HL-60 (cell line): ENCODE measurements around the gene FHL1.

Source experiments
- DNase-seq, 2 experiments: peaks; one replicate each; pipeline ENCODE4 v3.0.0-alpha.2; 2010 to 2020; ENCODE audit warnings: low read depth in 1 of 2, low spot score in 1 of 2
- H3K27ac ChIP-seq: fragments of 250-450 bp; sonication (Bioruptor Pico); replicated peaks from 2 replicates; pipeline ENCODE4 v1.5.1; 2020; ENCODE audit warnings: mild to moderate bottlenecking, moderate library complexity
- H3K27me3 ChIP-seq: fragments of 250-450 bp; sonication (Bioruptor Pico); 2 replicates; pipeline ENCODE4 v1.5.1; 2021; ENCODE audit warnings: mild to moderate bottlenecking, moderate library complexity; ENCODE audit not compliant: insufficient read depth, poor library complexity, severe bottlenecking
- H3K4me3 ChIP-seq: replicated peaks from 2 replicates; pipeline ENCODE4 v1.5.1; 2011; ENCODE audit warnings: mild to moderate bottlenecking, control low read depth, low read length; ENCODE audit not compliant: insufficient read depth
- GABPA ChIP-seq: IDR thresholded peaks from 2 replicates; pipeline ENCODE4 v1.6.1; 2012; ENCODE audit warnings: low read depth
- POLR2AphosphoS5 ChIP-seq: IDR thresholded peaks from 2 replicates; pipeline ENCODE4 v1.6.1; 2012; ENCODE audit warnings: low read depth
- REST ChIP-seq: IDR thresholded peaks from 2 replicates; pipeline ENCODE4 v1.6.1; 2012; ENCODE audit warnings: low read depth; ENCODE audit not compliant: insufficient replicate concordance
- SPI1 ChIP-seq: IDR thresholded peaks from 2 replicates; pipeline ENCODE4 v1.6.1; 2012; ENCODE audit warnings: low read depth, mild to moderate bottlenecking, borderline replicate concordance
- TF ChIP-seq, protein P1 (sequence below): IDR thresholded peaks from one replicate; pipeline ENCODE4 v1.5.1; 2011; ENCODE audit warnings: low read length, control low read depth, inconsistent platforms; ENCODE audit not compliant: insufficient read depth

FHL1 gene

GRCh38 chrX:136220951-136221350, 73.6 kb downstream of the FHL1 start:
- no peak for TF ChIP-seq GABPA
- TF ChIP-seq POLR2AphosphoS5 = no peak
- no peak for TF ChIP-seq SPI1
- TF ChIP-seq, protein P1, sequence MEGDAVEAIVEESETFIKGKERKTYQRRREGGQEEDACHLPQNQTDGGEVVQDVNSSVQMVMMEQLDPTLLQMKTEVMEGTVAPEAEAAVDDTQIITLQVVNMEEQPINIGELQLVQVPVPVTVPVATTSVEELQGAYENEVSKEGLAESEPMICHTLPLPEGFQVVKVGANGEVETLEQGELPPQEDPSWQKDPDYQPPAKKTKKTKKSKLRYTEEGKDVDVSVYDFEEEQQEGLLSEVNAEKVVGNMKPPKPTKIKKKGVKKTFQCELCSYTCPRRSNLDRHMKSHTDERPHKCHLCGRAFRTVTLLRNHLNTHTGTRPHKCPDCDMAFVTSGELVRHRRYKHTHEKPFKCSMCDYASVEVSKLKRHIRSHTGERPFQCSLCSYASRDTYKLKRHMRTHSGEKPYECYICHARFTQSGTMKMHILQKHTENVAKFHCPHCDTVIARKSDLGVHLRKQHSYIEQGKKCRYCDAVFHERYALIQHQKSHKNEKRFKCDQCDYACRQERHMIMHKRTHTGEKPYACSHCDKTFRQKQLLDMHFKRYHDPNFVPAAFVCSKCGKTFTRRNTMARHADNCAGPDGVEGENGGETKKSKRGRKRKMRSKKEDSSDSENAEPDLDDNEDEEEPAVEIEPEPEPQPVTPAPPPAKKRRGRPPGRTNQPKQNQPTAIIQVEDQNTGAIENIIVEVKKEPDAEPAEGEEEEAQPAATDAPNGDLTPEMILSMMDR = no peak
- no peak for TF ChIP-seq REST
- no peaks in the 10 kb centered on the region for H3K27me3 ChIP-seq
- H3K4me3 ChIP-seq = no peak overlapping the region
- H3K27ac ChIP-seq = no peak overlapping the region
- no peak for DNase-seq

GRCh38 chrX:136221851-136222513, 74.6 kb downstream of the FHL1 start:
- no peak for DNase-seq
- no peak for TF ChIP-seq GABPA
- TF ChIP-seq, protein P1 = no peak
- TF ChIP-seq POLR2AphosphoS5 = no peak
- TF ChIP-seq SPI1 = no peak
- TF ChIP-seq REST = no peak
- Histone ChIP-seq H3K27me3 (no peaks in the 10 kb centered on the region), H3K27ac (no peak overlapping the region), H3K4me3 (no peak overlapping the region)

GRCh38 chrX:136227074-136227473, 79.7 kb downstream of the FHL1 start:
- Histone ChIP-seq H3K27ac (no peak overlapping the region), H3K4me3 (no peak overlapping the region), H3K27me3 (no peaks in the 10 kb centered on the region)
- DNase-seq = no peak
- no peak for TF ChIP-seq POLR2AphosphoS5
- TF ChIP-seq SPI1 = no peak
- TF ChIP-seq, protein P1 = no peak
- no peak for TF ChIP-seq GABPA
- TF ChIP-seq REST = no peak
